IMR-90 (cell line): ENCODE data around the gene FHL5.

Experiments used
- BHLHE40 ChIP-seq: fragments of 150-350 bp; IDR thresholded peaks from 2 replicates; pipeline ENCODE4 v1.6.1; 2016; ENCODE audit warnings: mild to moderate bottlenecking, low read depth, low read length
- CEBPB ChIP-seq: IDR thresholded peaks from 2 replicates; pipeline ENCODE4 v1.6.1; 2012; ENCODE audit warnings: low read depth, low read length, improper control_type of control experiment
- CHD1 ChIP-seq: IDR thresholded peaks from 2 replicates; pipeline ENCODE4 v1.6.1; 2012; ENCODE audit warnings: low read depth, low read length, improper control_type of control experiment
- CTCF ChIP-seq: conservative IDR thresholded peaks from 2 replicates; pipeline ENCODE4 v1.5.1; 2012; ENCODE audit warnings: mild to moderate bottlenecking, low read depth, low read length, improper control_type of control experiment
- ELK1 ChIP-seq: fragments of 150-350 bp; IDR thresholded peaks from 2 replicates; pipeline ENCODE4 v1.6.1; 2016; ENCODE audit warnings: low read depth, mild to moderate bottlenecking, low read length, moderate library complexity, borderline replicate concordance
- FOS ChIP-seq: fragments of 150-350 bp; IDR thresholded peaks from 2 replicates; pipeline ENCODE4 v1.6.1; 2016; ENCODE audit warnings: low read depth, low read length
- MAZ ChIP-seq: IDR thresholded peaks from 2 replicates; pipeline ENCODE4 v1.6.1; 2012; ENCODE audit warnings: low read depth, mild to moderate bottlenecking, low read length, improper control_type of control experiment, moderate library complexity, borderline replicate concordance
- MXI1 ChIP-seq: IDR thresholded peaks from 2 replicates; pipeline ENCODE4 v1.6.1; 2012; ENCODE audit warnings: low read depth, mild to moderate bottlenecking, low read length, moderate library complexity, borderline replicate concordance
- NFE2L2 ChIP-seq: fragments of 150-350 bp; IDR thresholded peaks from 2 replicates; pipeline ENCODE4 v1.6.1; 2016; ENCODE audit warnings: low read depth, mild to moderate bottlenecking, low read length
- POLR2A ChIP-seq: IDR thresholded peaks from 2 replicates; pipeline ENCODE4 v1.6.1; 2012; ENCODE audit warnings: mild to moderate bottlenecking, low read depth, low read length
- RAD21 ChIP-seq: IDR thresholded peaks from 2 replicates; pipeline ENCODE4 v1.6.1; 2012; ENCODE audit warnings: low read length, improper control_type of control experiment
- RCOR1 ChIP-seq: IDR thresholded peaks from 2 replicates; pipeline ENCODE4 v1.6.1; 2012; ENCODE audit warnings: mild to moderate bottlenecking, low read length, improper control_type of control experiment; ENCODE audit not compliant: insufficient replicate concordance
- RFX5 ChIP-seq: IDR thresholded peaks from 2 replicates; pipeline ENCODE4 v1.8.0; 2012; ENCODE audit warnings: low read depth, mild to moderate bottlenecking, low read length, moderate library complexity
- USF2 ChIP-seq: fragments of 150-350 bp; IDR thresholded peaks from 2 replicates; pipeline ENCODE4 v1.6.1; 2017; ENCODE audit warnings: mild to moderate bottlenecking, antibody characterized with exemption, low read length, low read depth

GRCh38 chr6:96610019-96610418, 47.1 kb downstream of the FHL5 start:
- TF ChIP-seq CTCF (no peak), BHLHE40 (no peak), USF2 (no peak), POLR2A (no peak), MAZ (no peak), RCOR1 (no peak), FOS (no peak), NFE2L2 (no peak), MXI1 (no peak), CEBPB (no peak), ELK1 (no peak), CHD1 (no peak), RAD21 (no peak), RFX5 (no peak)
